GM18511 (cell line): Measurements from ENCODE around the gene CCDC6.
"Not testable (repeated sequence)": the region's sequence is repeated elsewhere in the genome, so short reads cannot be mapped to it uniquely, and the experiment has no call there.

Experiments used
- ATAC-seq: cut with Tn5 transposase; IDR thresholded peaks from one replicate; pipeline ENCODE4 v1.9.1; 2021; ENCODE audit warnings: mild to moderate bottlenecking, moderate library complexity; ENCODE audit not compliant: unreplicated experiment

CCDC6 gene

DNA sequence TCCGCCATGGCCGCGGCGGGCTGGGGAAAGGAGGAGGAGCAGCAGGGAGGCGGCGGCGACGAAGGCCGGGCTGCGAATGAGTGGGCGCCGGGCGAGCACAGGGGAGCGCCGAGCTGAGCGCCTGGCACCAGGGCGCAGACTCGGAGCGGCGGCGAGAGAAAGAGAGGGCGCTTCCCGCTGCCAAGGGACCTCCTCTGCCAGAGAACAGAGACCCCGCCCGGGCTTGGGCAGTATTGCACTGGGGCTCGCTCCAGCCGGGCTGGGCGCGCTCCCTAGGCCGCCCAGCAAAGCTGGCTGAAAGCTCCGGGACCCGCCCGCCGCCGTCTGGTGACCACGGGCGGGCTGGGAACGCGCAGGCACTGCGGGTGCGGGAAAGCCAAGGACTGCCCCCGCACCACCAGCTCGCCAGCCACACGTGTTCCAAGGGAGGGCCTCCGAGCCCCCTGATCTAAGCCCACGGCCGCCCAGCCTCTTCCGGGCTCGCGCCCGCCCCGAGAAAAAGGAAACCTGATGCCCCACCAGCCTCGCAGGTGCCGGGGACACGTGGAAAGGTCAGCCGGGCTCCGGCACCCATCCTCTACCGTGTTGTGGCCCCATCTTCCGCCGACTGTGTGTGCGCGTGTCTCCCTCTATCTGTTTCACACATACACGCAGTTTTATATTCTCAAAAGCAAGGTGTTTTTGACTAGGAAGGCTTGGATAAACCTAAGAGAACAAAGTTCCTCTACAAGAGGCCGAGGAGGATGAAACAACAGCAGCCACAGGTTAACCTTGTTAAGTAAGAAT is at the start of gene CCDC6:
Gene CCDC6 (minus strand): TSS at position 140 of the 786 bp plus-strand sequence. CDS start 132 bp downstream, at position 8.
- peak; percentile 82 for ATAC-seq

DNA sequence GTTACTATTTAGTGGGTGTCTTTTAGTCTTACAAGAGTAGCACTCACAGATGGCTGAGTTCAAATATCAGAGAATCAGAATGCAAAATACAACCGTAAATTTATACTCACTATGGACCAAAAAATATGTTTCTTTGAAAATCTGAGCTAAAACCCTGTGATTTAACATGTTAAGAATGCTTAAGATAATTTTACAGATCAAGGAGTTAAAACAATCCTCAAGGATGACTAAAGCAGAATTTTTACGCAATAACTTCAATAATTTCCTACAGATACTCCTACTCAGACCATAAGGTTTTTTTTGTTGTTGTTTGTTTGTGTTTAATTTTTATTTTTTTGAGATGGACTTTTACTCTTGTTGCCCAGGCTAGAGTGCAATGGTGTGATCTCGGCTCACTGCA is 47.9 kb upstream of the CCDC6 start:
- no peak for ATAC-seq

DNA sequence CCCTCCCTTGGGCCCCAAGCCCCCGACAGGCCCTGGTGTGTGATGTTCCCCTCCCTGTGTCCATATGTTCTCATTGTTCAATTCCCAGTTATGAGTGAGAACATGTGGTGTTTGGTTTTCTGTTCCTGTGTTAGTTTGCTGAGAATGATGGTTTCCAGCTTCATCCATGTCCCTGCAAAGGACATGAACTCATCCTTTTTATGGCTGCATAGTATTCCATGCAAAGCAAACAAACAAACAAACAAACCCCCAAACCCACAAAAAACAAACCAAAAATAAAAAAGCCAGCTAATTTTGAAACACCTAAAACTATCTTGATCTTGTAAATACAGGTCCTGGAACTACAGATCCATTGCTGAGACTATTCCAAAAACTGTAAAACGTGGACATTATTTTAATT is 47.4 kb upstream of the CCDC6 start:
- not testable (repeated sequence) for ATAC-seq

DNA sequence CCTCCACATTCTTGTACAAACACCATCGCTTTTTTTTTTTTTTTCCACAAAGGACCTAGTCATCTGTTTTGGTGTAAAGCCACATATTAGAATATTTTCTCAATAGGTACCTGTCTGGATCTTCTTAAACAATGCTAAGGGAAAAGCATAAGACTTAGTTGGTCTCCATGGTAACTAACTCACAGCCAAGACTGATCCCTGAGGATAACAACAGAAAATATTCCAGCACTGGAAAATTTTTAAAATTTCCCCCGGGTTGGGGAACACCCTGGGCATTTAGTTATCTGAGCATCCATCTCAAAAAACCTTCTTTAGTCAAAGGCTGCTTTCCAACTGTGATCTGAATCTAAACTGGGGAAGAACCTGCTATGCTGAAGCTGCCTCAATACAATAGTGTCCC is 43.7 kb upstream of the CCDC6 start:
- no peak for ATAC-seq

GRCh38 chr10:59949608-59950007 is 43.3 kb upstream of the CCDC6 start:
- ATAC-seq = no peak

- ATAC-seq = no peak
These were observed 39.6 kb upstream of the CCDC6 start for GRCh38 chr10:59945991-59946390.

DNA sequence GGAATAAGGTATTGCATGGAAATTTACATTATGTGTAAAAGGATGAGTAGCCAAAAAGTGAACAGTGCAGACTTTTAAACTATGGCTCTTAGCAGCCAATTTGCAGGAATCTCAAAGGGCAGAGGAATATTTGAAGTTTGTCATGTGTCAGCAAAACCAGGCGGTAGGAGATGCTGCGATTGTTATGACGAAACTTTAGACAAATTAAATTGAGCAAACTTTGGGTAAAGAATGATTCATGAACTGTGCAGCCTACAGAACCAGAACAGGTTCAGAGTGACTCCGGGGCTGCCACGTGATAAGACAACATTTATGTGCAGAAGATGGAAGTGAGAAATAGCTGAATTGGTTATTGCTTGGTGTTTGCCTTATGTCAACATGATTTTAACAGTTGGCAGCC is 39.2 kb upstream of the CCDC6 start:
- no peak for ATAC-seq

DNA sequence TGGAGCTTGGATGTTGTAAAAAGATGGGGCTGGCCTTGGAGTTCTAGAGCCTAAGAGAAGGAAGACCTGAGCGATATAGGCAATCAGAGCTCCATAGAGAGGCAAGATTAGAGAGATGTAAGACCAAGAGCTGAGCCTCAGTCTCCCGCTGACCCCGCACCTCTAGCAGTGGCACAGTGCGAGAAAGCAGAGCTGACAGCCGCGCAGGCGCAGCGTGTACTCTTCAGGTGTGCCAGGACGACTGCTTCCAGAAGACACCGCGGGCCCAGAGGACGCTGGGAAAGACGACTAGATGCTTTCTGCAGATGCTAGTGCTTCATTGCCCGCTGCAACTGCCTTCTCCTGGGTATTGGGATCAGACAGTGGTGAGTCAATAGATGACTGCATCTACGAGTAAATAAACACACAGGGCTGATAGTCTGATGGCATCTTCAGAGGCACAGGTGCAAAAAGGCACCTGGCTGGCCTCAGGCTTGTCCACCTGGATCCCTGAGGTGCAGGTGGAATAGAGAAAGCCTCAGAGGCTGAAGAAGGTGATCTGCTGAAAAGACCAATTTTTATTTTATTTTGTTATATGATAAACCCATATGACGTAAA is 38.1 kb upstream of the CCDC6 start:
- no peak for ATAC-seq

GRCh38 chr10:59942556-59942955 is 36.2 kb upstream of the CCDC6 start:
- no peak for ATAC-seq

DNA sequence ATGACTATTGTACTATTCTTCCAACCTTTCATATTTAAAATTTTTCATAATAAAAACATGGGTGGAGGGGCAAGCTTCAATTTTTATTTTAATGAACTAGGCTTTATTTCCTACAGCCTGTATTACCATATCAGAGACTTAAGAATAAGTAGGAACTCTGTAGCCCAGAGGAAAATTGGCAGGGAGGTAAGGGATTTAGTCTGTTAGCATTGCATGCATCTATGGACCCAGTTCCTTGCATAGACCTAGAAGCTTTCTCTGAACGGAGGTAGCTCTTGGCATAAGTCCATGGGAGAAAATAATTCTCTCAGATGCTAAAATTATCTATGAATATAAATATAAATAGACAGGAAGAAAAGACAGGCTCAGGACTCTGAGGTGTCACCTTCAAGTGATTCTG is 31.4 kb upstream of the CCDC6 start:
- ATAC-seq = no peak

DNA sequence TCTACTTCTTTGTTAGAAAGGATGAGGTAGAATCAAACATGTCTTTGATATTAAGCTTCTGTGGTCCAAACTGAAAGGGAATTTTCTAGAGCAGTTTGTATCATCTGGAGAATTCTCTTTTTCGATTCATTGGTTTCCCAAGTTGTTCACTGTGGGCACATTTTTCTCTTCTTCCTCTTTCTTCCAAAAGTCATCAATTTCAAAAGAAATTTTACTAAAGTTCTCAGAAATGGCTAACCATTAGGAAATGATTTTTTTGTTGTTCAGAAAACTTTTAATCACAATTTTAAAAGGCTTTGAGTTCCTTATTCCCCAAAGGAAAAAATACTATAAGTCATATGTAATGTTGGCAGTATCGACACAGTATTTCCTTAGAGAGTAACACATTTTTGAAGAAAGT is 28.3 kb upstream of the CCDC6 start:
- no peak for ATAC-seq

GRCh38 chr10:59930788-59931521 is 24.6 kb upstream of the CCDC6 start:
- not testable (repeated sequence) for ATAC-seq

GRCh38 chr10:59926086-59926485 is 19.7 kb upstream of the CCDC6 start:
- no peak for ATAC-seq

DNA sequence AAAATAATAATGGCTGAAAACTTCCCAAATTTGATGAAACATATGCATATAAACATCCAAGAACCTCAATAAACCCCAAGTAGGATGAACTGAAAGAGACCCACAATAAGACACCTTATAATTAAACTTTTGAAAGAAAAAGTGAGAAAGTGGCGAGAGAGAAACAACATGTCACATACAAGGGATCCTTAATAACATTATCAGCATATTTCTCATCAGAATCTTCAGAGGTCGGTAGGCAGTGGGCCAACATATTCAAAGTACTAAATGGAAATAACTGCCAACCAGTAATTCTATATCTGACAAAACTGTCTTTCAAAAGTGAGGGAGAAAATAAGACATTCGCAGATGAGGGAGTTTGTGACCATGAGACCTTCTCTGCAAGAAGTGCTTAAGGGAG is 16.6 kb upstream of the CCDC6 start:
- ATAC-seq = no peak

DNA sequence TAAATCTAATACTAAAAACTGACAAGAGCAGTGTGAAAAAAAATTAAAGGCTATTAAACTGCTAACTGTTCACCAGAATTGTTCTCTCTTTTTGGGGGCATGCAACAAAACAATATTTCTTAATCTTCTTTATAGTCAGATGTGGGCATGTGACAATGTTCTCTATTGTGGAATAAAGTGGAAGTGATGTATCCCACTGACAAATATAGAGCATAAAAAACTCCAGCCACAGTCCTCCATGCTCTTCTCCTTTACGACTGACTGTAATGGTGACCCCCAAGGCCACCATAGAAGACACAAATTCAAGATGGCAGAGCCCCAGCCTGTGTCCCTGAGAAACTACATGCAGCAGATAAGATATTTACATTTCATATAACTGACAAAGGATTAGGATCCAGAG is 11.6 kb upstream of the CCDC6 start:
- ATAC-seq = no peak

GRCh38 chr10:59913547-59914237 is 7.3 kb upstream of the CCDC6 start:
- no peak for ATAC-seq

GRCh38 chr10:59910867-59911266 is 4.5 kb upstream of the CCDC6 start:
- ATAC-seq = no peak

- no peak for ATAC-seq
These were observed 3.5 kb upstream of the CCDC6 start for GRCh38 chr10:59909815-59910214.

DNA sequence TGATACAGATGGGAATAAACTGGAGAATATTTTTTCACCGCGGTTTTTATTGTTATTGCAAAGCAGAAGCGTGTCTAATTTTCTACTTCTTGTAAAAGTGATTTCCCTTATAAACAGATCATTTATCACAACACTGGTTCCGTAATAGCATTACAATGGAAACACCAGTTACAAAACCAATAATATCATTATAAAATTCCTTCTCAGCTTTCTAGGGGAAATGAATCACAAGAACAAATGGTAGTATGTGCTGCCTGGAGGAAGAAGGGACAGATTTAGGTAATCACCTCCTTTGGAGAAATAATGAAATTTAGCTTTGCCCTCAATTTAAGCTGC is 2.4 kb upstream of the CCDC6 start:
- ATAC-seq = no peak

DNA sequence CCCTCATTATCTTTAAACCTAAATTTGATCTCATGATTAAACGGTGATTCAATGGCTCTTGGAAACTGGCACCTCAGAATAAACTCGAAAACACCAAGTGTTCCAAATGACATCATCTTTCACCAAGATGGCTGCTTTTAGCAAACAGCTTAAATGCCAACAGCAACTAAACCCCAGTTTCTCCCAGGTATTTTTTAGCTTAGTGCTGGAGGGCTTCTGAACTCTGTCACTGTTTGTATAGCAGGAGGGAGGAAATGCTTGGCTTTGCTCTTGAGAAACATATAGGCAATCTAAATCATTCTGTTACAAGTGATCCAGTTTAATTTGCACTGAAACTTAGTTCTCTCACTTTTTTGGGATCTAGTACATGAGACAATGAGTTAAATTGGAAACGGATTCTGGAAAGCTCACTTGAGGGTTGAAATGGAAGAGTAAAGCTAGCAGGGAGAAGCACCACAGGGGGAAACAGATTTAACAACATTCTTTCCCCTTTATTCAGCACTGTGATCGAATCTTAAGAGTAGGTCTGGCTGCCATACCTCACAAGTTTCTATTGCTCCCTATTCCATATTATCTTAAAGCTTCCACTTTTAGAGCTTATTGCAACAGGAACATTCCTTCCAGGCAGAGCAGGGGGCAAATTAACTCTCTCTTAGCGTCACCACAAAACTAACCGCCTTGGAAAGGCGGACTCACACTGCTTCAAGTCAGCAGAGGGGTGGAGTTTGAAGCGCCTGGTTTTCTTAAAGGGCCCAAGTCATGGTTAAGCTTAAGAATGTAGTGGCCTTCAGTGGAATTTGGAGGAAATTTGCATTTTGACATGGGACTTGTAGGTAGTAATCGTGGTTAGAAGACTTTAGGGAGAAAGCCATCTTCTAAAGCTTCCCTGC is 1.8 kb upstream of the CCDC6 start:
- peak; percentile 23 for ATAC-seq

DNA sequence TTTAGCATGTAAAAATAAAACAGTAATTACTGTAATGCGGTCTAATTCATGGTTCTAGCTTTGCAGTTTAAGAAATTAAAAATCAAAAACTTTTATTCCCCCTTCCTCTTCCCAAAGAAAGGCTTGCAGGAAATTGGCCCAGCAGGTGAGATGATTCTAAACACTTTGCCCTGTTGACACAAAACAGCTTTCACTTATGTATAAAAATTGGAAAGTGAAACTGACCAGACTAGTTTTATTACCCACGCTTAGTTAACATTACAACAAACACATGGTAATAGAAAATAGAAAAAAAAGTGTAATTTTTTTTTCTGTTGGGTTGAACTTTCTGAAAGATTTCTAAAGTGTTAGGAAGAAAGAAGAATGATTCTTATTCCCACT is 1.2 kb upstream of the CCDC6 start:
- no peak for ATAC-seq
